Retinal pigment epithelial cell (primary cell): ENCODE results near the gene PIGH.

Source experiments
- DNase-seq: peaks from one replicate; pipeline ENCODE4 v3.0.0-alpha.2; 2010; ENCODE audit warnings: low read depth
- H3K4me3 ChIP-seq: 2 replicates; pipeline ENCODE4 v1.5.1; 2011; ENCODE audit warnings: mild to moderate bottlenecking, low read length, control low read depth, moderate library complexity
- CTCF ChIP-seq: conservative IDR thresholded peaks from 2 replicates; pipeline ENCODE4 v1.5.1; 2011; ENCODE audit warnings: low read depth, low read length, control low read depth, inconsistent platforms

Gene PIGH

GRCh38 chr14:67579636-67580035, 20.4 kb downstream of the PIGH start:
- H3K4me3 ChIP-seq, result no peak overlapping the region
- no peak for DNase-seq
- no peak for TF ChIP-seq CTCF

DNA sequence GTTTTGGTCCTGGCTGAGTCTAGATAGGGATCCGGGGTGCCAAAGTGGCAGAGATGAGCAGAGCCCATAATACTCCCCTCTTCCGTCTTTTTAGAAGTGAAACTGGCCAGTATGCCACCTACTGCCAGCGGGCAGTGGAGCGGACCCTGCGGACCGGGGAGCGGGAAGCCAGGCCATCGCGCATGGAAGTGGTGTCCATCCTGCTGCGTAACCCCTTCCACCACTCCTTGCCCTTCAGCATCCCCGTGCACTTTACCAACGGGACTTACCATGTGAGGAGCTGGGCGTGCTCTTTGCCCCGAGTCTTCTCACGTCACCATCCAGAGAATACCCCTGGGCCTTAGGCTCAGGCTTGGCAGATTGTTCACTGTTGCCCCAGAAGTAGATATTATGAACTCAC, 21.0 kb downstream of the PIGH start:
- no peak for DNase-seq
- H3K4me3 ChIP-seq, result no peak overlapping the region
- TF ChIP-seq CTCF, result no peak

DNA sequence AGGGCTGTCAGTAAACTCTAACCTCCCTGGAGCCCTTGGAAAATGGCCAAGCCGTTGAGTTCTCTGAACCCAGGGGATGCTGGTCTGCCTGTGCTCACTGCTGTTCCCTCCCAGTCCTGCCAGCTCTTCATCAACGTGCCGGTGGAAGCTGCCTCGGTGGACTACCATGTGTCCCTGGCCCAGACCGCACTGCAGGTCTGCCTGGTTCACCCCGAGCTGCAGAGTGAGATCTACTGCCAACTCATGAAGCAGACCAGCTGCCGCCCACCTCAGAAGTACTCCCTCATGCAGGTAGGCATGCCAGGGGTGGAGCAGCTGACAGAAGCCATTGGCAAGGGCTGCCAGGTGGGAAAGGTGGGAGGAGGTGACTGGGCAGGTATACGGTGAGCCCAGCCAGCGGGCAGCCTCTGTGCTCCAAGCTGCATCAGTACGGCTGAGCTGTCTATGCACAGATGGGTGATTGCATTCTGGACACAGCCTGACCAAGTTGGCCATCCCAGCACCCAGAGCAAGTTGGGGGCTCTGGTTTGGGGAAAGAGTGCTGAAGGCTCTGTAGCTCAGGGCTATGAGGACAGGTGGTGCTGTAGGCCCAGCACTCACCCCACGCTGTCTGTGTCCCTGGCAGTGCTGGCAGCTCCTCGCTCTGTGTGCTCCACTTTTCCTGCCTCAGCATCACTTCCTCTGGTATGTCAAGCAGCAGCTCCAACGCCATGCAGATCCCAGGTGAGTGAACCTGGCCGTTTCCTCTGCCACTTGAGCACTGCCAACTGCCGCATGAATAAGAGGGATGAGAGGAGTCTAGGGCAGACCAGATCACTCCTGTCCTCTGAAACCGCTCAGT, 21.9 kb downstream of the PIGH start:
- no peak for DNase-seq
- no peak for TF ChIP-seq CTCF

GRCh38 chr14:67577181-67577808, 22.8 kb downstream of the PIGH start:
- no peak overlapping the region for H3K4me3 ChIP-seq
- DNase-seq, result no peak
- TF ChIP-seq CTCF, result no peak

More for the DNA sequence above, 21.9 kb downstream of the PIGH start:
- no peak overlapping the region for H3K4me3 ChIP-seq

- no peak for TF ChIP-seq CTCF
- DNase-seq, result no peak
- H3K4me3 ChIP-seq, result no peak overlapping the region
Measured at GRCh38 chr14:67576216-67576955, 23.7 kb downstream of the PIGH start.

DNA sequence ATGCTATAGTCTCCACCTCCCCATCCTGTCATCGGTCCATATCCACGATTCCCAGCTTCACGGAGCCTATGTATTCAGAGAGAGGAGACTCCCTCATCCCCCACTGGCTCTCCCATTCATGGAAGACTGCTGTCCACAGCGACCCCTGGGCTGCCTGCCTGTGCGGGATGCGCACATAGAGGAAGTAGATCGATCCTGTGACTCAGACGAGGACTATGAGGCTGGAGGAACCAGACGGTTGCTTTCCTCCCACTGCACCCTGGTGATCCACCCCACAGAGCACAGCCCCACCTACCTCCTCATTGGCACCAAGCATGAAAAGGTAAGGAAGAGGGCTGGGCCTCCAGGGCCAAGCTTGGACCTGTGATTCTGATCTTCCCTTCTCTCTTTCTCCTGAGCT, 24.4 kb downstream of the PIGH start:
- H3K4me3 ChIP-seq, result no peak overlapping the region
- DNase-seq, result no peak
- no peak for TF ChIP-seq CTCF
